GM23248 (cell line): Measurements from ENCODE around the gene MEI1. TPM values are rescaled to one million over a fixed set of nuclear protein-coding genes. Genes with fewer than 3 reads are reported as not detected.

ENCODE experiments used
- DNase-seq: peaks from one replicate; pipeline ENCODE4 v3.0.0-alpha.2; 2015
- H2AFZ ChIP-seq: fragments of 200-600 bp; sonication (generic); 2 replicates; pipeline ENCODE4 v1.6.1; 2016; ENCODE audit warnings: antibody characterized with exemption
- H3F3A ChIP-seq: fragments of 200-600 bp; sonication (generic); 2 replicates; pipeline ENCODE4 v1.6.1; 2016; ENCODE audit warnings: mild to moderate bottlenecking, antibody characterized with exemption, mixed run types; ENCODE audit not compliant: insufficient read depth
- H3K27ac ChIP-seq: fragments of 200-600 bp; sonication (generic); 2 replicates; pipeline ENCODE4 v1.5.1; 2016; ENCODE audit warnings: mild to moderate bottlenecking
- H3K27me3 ChIP-seq: fragments of 200-600 bp; sonication (generic); replicated peaks from 2 replicates; pipeline ENCODE4 v1.6.1; 2016; ENCODE audit warnings: mild to moderate bottlenecking; ENCODE audit not compliant: insufficient read depth
- H3K36me3 ChIP-seq: fragments of 200-600 bp; sonication (generic); 2 replicates; pipeline ENCODE4 v1.6.1; 2016; ENCODE audit warnings: low read depth, mild to moderate bottlenecking
- H3K4me1 ChIP-seq: fragments of 200-600 bp; sonication (generic); 2 replicates; pipeline ENCODE4 v1.6.1; 2016; ENCODE audit warnings: mild to moderate bottlenecking; ENCODE audit not compliant: insufficient read depth
- H3K4me2 ChIP-seq: fragments of 200-600 bp; sonication (generic); one replicate; pipeline ENCODE4 v1.6.1; 2016; ENCODE audit warnings: mild to moderate bottlenecking; ENCODE audit not compliant: unreplicated experiment
- H3K4me3 ChIP-seq: fragments of 200-600 bp; sonication (generic); 2 replicates; pipeline ENCODE4 v1.5.1; 2016; ENCODE audit warnings: mild to moderate bottlenecking
- H3K79me2 ChIP-seq: fragments of 200-600 bp; sonication (generic); 2 replicates; pipeline ENCODE4 v1.6.1; 2016; ENCODE audit warnings: mild to moderate bottlenecking; ENCODE audit not compliant: insufficient read depth
- H3K9ac ChIP-seq: fragments of 200-600 bp; sonication (generic); 2 replicates; pipeline ENCODE4 v1.6.1; 2016; ENCODE audit warnings: mild to moderate bottlenecking
- H3K9me2 ChIP-seq: fragments of 200-600 bp; sonication (generic); 2 replicates; pipeline ENCODE4 v1.6.1; 2016; ENCODE audit warnings: mixed run types, mild to moderate bottlenecking, moderate library complexity; ENCODE audit not compliant: insufficient read depth
- H3K9me3 ChIP-seq: fragments of 200-600 bp; sonication (generic); one replicate; pipeline ENCODE4 v1.6.1; 2017; ENCODE audit warnings: low read depth
- H4K20me1 ChIP-seq: fragments of 200-600 bp; sonication (generic); 2 replicates; pipeline ENCODE4 v1.6.0; 2016; ENCODE audit not compliant: insufficient read depth
- EZH2 ChIP-seq: fragments of 200-600 bp; sonication (generic); IDR thresholded peaks from 2 replicates; pipeline ENCODE4 v1.6.1; 2018; ENCODE audit warnings: antibody characterized with exemption, mild to moderate bottlenecking; ENCODE audit not compliant: insufficient read depth, poor library complexity, severe bottlenecking
- EZH2phosphoT487 ChIP-seq: fragments of 200-600 bp; sonication (generic); IDR thresholded peaks from 2 replicates; pipeline ENCODE4 v1.6.1; 2018; ENCODE audit warnings: antibody characterized with exemption, moderate library complexity, mild to moderate bottlenecking, low read depth; ENCODE audit not compliant: insufficient read depth
- WGBS, 2 experiments: methylation state at CpG; one replicate each; pipeline ENCODE4 v1.1.6; 2015 to 2017; ENCODE audit warnings: low lambda C conversion rate in 2 of 2, low coverage in 1 of 2; ENCODE audit errors: missing lambda C conversion rate in 2 of 2; 5-methylcytosine and 5-hydroxymethylcytosine counted together
- in situ Hi-C: fragments of 300-500 bp; cut with MboI; formaldehyde crosslinking; loops from 2 replicates; pipeline ENCODE4 v1.15.0; 2020
- polyA plus RNA-seq: library from polyadenylated mRNA; unstranded; fragments of >200 nt; fragmentation: Nextera tagmentation; extraction: Ambion mirVana; gene quantifications from 2 replicates; pipeline ENCODE4 v1.2.1, GENCODE V29; 2016
- total RNA-seq: library from RNA; depleted of rRNA; stranded (reverse); fragments of >200 nt; shearing (Covaris generic); gene quantifications from 2 replicates; pipeline ENCODE4 v1.2.3, GENCODE V29; 2014; rRNA removed

Gene MEI1
- 2.2 and 3.7 TPM in 2 replicates for total RNA-seq
- 5.5 and 5.9 TPM in 2 replicates for polyA plus RNA-seq

- Histone ChIP-seq H4K20me1 (no peaks in the 10 kb centered on the region), H3K4me3 (0 out of 2 replicates have a peak within 1 kb of the TSS, but pooled peaks have one; percentile 26), H3K4me2 (no peak within 1 kb of the TSS), H3K27ac (no peak within 1 kb of the TSS), H3K4me1 (peaks cover 13% of the 10 kb centered on the region; the same call in 1 of the 2 replicates), H3F3A (peaks cover 13% of the 10 kb centered on the region; the same call in 1 of the 2 replicates), H3K79me2 (no peaks in the 10 kb centered on the region), H3K36me3 (no peaks in the 10 kb centered on the region), H3K27me3 (0 out of 2 replicates have a peak, but pooled peaks cover 4% of the 10 kb centered on the region), H3K9ac (no peak within 1 kb of the TSS), H2AFZ (peak within 1 kb of the TSS; percentile 41), H3K9me2 (no peaks in the 10 kb centered on the region), H3K9me3 (no peaks in the 10 kb centered on the region)
- DNase-seq = peak; percentile 70
- in situ Hi-C loops = loop anchor here (10.0 kb wide), 1 partner anchor 245 kb away; the partner anchor contains the start of gene CENPM
- TF ChIP-seq EZH2phosphoT487 (no peak), EZH2 (no peak)
- 52 to 56% methylated on average over 57 to 69 of the region's 69 CpGs for WGBS, 2 experiments
Measured at GRCh38 chr22:41699264-41700107, at the start of gene MEI1. TSS of gene MEI1 (plus strand) at chr22:41699503. CDS start at chr22:41699539, 36 bp downstream.

GRCh38 chr22:41650229-41650628 is 49.1 kb upstream of the MEI1 start:
- H3K36me3 ChIP-seq = peaks cover 75% of the 10 kb centered on the region
- no peak overlapping the region for H3K27ac ChIP-seq
- DNase-seq = no peak
- H3K27me3 ChIP-seq = no peaks in the 10 kb centered on the region
- H3K79me2 ChIP-seq = peaks cover 83% of the 10 kb centered on the region
- in situ Hi-C loops = no loop called here
- H3K9me3 ChIP-seq = no peaks in the 10 kb centered on the region
- H3K4me3 ChIP-seq = no peak overlapping the region
- H3K9ac ChIP-seq = no peak overlapping the region
- H3K9me2 ChIP-seq = no peaks in the 10 kb centered on the region
- H3K4me2 ChIP-seq = no peak overlapping the region
- WGBS, 2 experiments = 92 to 100% methylated on average over 1 of the region's 1 CpG
- 0 out of 2 replicates have a peak, but pooled peaks cover 8% of the 10 kb centered on the region for H3F3A ChIP-seq
- TF ChIP-seq EZH2 (no peak), EZH2phosphoT487 (no peak)
- no peak overlapping the region for H2AFZ ChIP-seq
- 0 out of 2 replicates have a peak, but pooled peaks cover 4% of the 10 kb centered on the region for H3K4me1 ChIP-seq
- no peaks in the 10 kb centered on the region for H4K20me1 ChIP-seq

DNA sequence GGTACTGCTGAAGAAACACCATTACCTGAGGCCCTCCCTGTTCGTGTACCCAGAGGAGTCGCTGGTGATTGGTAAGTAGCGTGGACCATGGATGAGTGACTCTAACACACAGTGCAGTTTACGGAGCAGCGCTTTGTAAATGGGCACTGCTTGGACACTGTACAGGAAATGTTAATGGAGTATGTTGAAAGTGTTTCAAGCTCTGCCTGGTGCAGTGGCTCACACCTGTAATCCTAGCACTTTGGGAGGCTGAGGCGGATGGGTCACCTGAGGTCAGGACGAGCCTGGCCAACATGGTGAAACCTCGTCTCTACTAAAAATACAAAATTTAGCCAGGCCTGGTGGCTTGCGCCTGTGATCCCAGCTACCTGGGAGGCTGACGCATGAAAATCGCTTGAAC is 48.5 kb upstream of the MEI1 start:
- DNase-seq = no peak
- WGBS, 2 experiments = 97% methylated on average over 11 of the region's 11 CpGs
- no peak overlapping the region for H3K27ac ChIP-seq
- H3K36me3 ChIP-seq = peaks cover 74% of the 10 kb centered on the region
- no peak overlapping the region for H2AFZ ChIP-seq
- TF ChIP-seq EZH2 = no peak
- TF ChIP-seq EZH2phosphoT487 = no peak
- H3K9me2 ChIP-seq = no peaks in the 10 kb centered on the region
- H3K9me3 ChIP-seq = no peaks in the 10 kb centered on the region
- no peak overlapping the region for H3K4me3 ChIP-seq
- no peaks in the 10 kb centered on the region for H3K27me3 ChIP-seq
- H3K4me2 ChIP-seq = no peak overlapping the region
- no peak overlapping the region for H3K9ac ChIP-seq
- 0 out of 2 replicates have a peak, but pooled peaks cover 4% of the 10 kb centered on the region for H3K4me1 ChIP-seq
- H3F3A ChIP-seq = 0 out of 2 replicates have a peak, but pooled peaks cover 10% of the 10 kb centered on the region
- peaks cover 84% of the 10 kb centered on the region for H3K79me2 ChIP-seq
- H4K20me1 ChIP-seq = no peaks in the 10 kb centered on the region
- in situ Hi-C loops = no loop called here

GRCh38 chr22:41654322-41654721 is 45.0 kb upstream of the MEI1 start:
- H3K4me2 ChIP-seq = no peak overlapping the region
- H3K27ac ChIP-seq = no peak overlapping the region
- no peaks in the 10 kb centered on the region for H4K20me1 ChIP-seq
- H2AFZ ChIP-seq = no peak overlapping the region
- H3K9me3 ChIP-seq = no peaks in the 10 kb centered on the region
- no peaks in the 10 kb centered on the region for H3K27me3 ChIP-seq
- H3K36me3 ChIP-seq = peaks cover 82% of the 10 kb centered on the region
- H3F3A ChIP-seq = peaks cover 17% of the 10 kb centered on the region; the same call in 1 of the 2 replicates
- WGBS, 2 experiments = 92 to 95% methylated on average over 3 of the region's 3 CpGs
- no peaks in the 10 kb centered on the region for H3K9me2 ChIP-seq
- no peak overlapping the region for H3K9ac ChIP-seq
- peaks cover 70% of the 10 kb centered on the region for H3K79me2 ChIP-seq
- no peak for DNase-seq
- TF ChIP-seq EZH2 (no peak), EZH2phosphoT487 (no peak)
- in situ Hi-C loops = no loop called here
- no peak overlapping the region for H3K4me3 ChIP-seq
- no peaks in the 10 kb centered on the region for H3K4me1 ChIP-seq
